ENCODE measurements around the gene ANAPC2. TPM values are rescaled to one million over a fixed set of nuclear protein-coding genes. Genes with fewer than 3 reads are reported as not detected.

Gene ANAPC2
- total RNA-seq, 1 donor from 2014 or later: 25.0 TPM

- ATAC-seq: no peak
Measured at GRCh38 chr9:137214620-137215019, 26.3 kb upstream of the ANAPC2 start.

GRCh38 chr9:137213160-137214060 lies 25.1 kb upstream of the ANAPC2 start:
- ATAC-seq: peak; percentile 1

GRCh38 chr9:137212520-137212919 lies 24.2 kb upstream of the ANAPC2 start:
- ATAC-seq: no peak

- no peak for ATAC-seq
Measured at GRCh38 chr9:137211532-137211931, 23.2 kb upstream of the ANAPC2 start.

GRCh38 chr9:137206602-137207001 lies 18.2 kb upstream of the ANAPC2 start:
- ATAC-seq: no peak

- peak; percentile 69 for ATAC-seq
Measured at GRCh38 chr9:137205126-137206069, 17.0 kb upstream of the ANAPC2 start, which contains the start of the genes NDOR1 and TMEM203. NDOR1 (plus strand) TSS chr9:137205700; CDS start chr9:137205778, 78 bp downstream. TMEM203 (minus strand) TSS chr9:137205648; CDS start chr9:137205414, 234 bp downstream.

GRCh38 chr9:137204731-137205125 lies 16.4 kb upstream of the ANAPC2 start:
- ATAC-seq: no peak

GRCh38 chr9:137202966-137203365 lies 14.6 kb upstream of the ANAPC2 start:
- ATAC-seq: no peak

- no peak for ATAC-seq
Measured at GRCh38 chr9:137201205-137201868, 13.0 kb upstream of the ANAPC2 start.

GRCh38 chr9:137200311-137201204 lies 12.2 kb upstream of the ANAPC2 start, which contains the start of gene TPRN:
TPRN (minus strand) TSS chr9:137200741; CDS start chr9:137200711, 30 bp downstream.
- peak; percentile 93 for ATAC-seq

GRCh38 chr9:137199411-137200121 lies 11.2 kb upstream of the ANAPC2 start:
- ATAC-seq: no peak

GRCh38 chr9:137198902-137199283 lies 10.5 kb upstream of the ANAPC2 start:
- ATAC-seq: no peak

GRCh38 chr9:137198051-137198901 lies 9.9 kb upstream of the ANAPC2 start:
- no peak for ATAC-seq

- ATAC-seq: peak; percentile 48
Measured at GRCh38 chr9:137195525-137196220, 7.3 kb upstream of the ANAPC2 start.

- peak; percentile 67 for ATAC-seq
Measured at GRCh38 chr9:137194909-137195308, 6.5 kb upstream of the ANAPC2 start.

GRCh38 chr9:137194388-137194787 lies 6.0 kb upstream of the ANAPC2 start:
- ATAC-seq: no peak

- ATAC-seq: no peak
Measured at GRCh38 chr9:137193771-137194170, 5.4 kb upstream of the ANAPC2 start.

GRCh38 chr9:137192859-137193258 lies 4.5 kb upstream of the ANAPC2 start:
- no peak for ATAC-seq

GRCh38 chr9:137192448-137192780 lies 4.1 kb upstream of the ANAPC2 start:
- ATAC-seq: no peak

Measured in esophagus mucosa (tissue), 1 donor.